DMS79 (cell line): ENCODE measurements around the gene MAP3K8.
"Not testable (repeated sequence)": the region's sequence is repeated elsewhere in the genome, so short reads cannot be mapped to it uniquely, and the experiment has no call there.

Experiments used
- DNase-seq: peaks from one replicate; lab custom pipeline; 2025; lab: John Stamatoyannopoulos, UW

MAP3K8 gene

DNA sequence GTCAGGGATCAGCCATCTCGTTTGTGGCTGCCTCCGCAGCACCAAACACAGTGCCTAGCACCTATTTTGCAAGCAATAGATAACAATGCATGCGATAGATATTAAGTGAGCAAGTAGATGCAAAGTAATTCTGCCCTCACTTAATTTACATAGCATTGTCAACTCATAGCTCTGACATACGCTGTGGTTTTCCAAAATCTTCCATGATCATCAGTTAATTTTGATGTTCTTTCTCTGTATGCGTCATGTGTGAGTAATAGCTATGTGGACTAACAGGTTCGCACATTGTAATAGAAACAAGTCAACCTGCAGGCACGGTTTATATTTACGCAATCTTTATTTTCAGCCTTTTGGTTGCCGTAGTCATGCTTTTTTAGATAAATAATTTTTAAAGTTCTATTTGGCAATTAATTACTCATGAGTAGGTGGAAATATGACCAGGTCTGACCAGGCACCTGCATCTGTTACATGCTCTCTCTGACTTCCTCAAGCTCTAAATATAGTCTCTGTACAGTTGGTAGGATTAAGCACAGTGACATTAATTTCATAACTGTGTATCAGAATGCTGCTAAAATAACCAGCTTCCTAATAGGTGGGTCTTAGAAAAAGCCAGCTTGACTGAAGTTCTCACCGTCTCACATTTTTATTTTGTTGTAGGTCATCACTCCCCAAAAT is 13.3 kb downstream of the MAP3K8 start:
- DNase-seq, result no peak

DNA sequence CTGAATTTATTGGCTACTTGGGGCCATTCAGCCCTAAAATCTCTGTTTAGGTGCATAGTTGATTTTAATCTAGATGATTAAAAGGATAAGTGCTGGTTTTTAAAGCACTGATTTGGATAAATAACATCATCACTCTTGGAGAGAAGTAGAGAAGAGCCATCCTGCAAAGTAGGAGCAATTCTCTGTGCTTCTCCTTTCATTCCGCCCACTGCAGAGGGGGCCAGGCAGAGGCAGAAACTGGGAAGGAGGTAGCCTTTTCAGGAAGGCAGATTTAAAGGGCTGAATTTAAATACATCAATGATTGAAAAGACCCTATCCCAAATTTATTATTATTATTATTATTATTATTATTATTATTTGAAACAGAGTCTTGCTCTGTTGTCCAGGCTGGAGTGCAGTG is 14.1 kb downstream of the MAP3K8 start:
- DNase-seq, result no peak

DNA sequence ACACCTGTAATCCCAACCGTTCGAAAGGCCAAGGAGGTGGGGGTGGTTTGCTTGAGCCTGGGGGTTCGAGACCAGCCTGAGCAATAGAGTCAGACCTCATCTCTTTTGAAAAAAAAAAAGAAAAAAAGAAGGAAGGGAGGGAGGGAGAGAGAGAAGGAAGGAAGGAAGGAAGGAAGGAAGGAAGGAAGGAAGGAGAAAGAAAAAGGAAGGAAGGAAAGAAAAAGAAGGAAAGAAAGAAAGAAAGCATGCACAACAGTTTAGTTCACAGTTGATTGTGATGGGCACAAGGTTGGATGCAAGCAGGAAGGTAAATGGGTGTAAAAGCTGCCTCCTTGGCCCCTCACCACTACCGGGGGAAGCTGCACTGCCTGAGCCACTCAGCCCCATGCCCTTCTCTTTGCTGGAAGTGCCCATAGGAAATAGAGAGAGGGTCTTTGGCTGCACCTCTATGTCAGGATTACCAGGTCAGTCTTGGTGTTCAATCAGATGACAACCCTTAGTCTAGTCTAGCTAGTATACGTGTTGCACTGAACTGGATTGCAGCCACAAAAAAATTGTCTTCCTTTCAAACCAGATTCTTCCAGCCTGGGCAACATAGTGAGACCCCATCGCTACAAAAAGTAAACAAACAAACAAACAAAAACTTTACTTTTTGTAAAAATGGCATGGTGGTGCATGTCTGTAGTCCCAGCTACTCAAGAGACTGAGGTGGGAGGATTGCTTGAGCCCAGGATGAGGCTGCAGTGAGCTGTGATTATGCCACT is 20.0 kb downstream of the MAP3K8 start:
- no peak for DNase-seq

DNA sequence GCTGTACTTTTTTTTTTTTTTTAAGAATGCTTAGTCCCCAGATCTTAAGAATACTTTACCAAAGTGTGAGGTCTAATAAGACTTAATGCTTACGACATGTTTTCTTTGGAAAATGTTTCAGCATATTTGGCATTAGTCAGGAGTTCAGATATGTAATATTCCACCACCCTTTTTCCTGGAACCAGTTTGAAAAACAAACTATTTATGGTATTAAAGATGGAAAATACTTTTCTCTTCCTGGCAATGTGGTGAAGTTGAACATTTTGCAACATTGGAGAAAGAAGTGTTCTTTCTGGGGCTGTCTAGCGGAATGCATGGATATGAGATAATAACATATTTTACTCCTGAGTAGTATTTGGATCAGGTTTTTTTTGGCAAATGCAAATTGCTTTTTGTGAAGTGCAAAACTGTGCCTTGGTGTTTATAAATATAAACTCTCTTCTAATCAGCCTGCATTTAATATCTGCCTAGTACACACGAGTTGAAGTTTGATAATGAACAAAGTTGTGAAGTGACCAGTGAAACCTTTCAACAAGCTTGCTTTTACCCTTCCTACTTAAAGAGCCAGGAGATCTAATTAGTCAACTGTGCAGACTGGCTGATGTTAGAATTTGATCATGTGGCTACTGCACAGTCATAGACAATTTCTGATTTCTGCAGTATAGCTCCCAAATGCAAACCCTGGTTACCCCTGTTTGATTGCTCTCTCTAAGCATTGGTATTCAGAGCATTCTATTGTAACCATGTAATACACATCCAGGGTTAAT is 20.9 kb downstream of the MAP3K8 start:
- DNase-seq, result no peak

DNA sequence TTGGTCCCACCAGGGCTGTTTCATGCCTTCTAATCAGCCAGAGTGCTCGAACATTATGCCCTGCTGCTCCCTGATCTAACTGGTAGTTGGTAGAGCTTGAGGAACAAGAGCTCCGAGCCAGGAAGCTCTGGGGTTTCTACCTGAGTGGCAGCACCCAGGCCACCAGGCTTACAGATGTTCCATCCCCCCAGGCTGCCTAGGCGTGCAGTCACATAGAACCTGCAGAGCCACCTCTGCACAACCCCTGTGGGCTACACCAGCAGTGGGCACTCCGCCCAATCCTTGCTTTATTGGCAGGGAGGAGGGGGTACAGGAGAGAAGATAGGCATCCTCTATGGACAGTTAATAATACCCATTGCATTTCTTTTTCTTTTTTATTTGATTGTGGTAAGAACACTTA is 21.8 kb downstream of the MAP3K8 start:
- no peak for DNase-seq

DNA sequence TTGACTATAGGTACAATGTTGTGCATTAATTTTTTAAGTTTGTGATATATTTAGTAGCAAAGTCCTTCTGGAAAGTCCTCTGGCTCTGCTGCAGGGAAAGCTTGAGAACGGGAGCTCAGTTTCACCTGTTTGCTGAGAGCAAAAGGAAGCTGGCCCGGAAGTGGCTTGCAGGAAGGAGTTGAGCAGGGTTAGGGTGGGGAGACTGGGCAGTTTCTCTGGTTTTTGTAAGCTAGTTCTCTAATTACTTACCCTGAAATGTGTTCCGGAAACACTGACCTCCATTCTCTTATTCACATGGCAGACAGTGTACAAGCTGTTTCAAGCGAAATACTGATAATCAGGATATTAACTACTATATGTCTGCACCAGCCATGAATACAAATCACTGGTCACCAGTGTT is 22.3 kb downstream of the MAP3K8 start:
- DNase-seq, result no peak

DNA sequence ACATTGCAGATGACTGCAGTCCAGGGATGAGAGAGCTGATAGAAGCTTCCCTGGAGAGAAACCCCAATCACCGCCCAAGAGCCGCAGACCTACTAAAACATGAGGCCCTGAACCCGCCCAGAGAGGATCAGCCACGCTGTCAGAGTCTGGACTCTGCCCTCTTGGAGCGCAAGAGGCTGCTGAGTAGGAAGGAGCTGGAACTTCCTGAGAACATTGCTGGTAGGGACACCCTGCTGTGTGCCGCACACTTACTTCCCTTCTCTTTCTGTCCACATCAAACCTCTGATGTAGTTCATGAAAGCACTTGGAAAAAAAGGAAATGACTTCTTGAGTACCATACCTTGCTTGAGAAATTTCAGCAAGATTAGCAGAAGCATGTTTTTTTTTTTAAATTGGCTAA is 25.3 kb downstream of the MAP3K8 start:
- DNase-seq, result no peak

DNA sequence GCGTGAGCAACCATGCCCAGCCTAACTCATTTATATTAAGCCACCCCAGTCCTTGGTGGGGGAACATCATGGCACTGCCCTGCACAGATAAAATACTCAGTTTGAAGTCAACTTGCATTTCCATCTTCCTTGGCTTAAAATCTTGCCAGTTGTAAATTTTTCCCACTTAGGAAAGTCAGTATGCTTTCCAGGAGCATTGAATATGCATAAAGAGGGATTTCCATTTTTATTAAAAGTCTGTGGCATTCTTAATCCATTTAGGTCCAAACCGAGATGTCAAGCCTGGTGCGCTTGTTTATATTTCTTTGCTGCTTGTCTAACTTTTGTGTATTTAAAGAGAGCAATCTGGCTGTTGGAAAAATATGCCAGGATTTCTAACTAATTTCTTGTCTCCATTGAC is 26.1 kb downstream of the MAP3K8 start:
- no peak for DNase-seq

DNA sequence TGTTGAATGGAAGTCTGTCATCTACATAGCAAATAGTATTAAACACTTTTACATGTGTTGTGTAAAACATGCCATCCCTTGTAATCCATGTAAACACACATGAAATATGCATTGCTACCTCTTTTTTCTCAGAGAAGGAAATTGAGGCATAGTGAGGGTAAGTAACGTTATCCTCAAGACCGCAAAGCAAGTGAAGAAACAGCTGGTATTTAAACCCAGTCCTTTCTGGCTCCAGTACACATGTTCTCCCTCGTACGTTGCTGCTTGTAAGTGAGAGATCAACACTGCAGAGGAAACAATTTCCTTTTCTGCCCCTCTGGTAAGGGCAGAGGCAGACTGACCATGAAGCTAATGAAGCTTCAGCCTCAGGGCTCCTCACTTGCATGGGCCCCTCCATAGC is 28.5 kb downstream of the MAP3K8 start:
- DNase-seq, result no peak

DNA sequence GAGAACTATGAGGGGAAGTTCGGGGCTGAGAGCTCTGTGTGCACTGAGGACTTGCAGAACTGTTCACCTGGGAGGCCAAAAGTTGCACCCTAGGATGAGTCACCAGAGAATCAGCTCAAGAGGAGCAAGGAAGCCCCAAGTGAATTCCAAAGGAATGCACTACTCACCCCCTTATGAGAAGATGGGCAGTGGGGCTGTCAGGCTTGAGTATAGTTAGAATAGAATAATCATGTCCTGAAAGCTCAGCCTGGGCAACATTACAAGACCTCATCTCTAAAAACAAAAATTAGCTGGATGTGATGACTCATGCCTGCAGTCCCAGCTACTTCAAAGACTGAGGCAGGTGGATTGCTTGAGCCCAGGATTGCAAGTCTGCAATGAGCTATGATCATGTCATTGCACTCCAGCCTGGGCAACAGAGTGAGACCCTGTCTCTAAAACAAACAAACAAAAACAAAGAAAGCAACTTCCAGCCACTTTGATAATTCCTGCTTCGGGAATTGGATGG is 30.0 kb downstream of the MAP3K8 start:
- DNase-seq, result no peak

DNA sequence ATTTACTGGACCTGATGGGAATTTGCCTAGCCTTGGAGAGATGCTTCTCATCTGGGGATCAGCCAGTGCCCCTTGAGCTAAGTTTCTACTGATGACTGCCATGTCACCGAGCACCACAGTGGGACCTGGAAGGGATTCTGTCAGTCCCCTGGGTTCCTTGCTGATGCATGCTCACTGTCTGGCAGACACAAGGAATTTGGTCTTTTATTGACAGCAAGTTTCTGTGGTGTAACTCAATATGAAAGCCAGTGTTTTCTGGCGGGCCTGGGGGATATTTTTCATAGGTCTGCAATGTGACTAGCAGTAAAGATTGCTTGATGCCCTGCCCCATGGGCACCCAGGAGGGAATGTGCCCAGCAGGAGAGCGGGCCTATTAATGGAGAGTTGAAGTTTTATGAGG is 30.7 kb downstream of the MAP3K8 start:
- DNase-seq, result no peak

DNA sequence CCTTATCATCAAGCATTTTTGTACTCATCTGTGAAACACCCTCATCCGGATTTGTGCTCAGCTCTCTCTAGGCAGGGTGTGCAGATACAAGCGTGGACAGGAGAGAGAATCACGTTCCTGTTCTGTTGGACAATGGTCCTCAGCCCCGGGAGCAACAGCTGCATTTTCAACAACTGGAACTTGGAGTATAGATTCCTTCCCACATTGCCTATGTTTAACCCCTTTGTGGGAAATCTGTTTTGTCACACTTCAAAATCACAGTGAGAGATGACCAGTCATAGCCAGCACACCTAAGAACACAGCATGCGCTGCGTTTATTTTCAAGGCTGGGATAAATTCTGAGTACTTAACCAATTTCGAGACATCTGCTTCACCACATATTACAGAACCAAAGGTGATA is 32.5 kb downstream of the MAP3K8 start:
- no peak for DNase-seq

DNA sequence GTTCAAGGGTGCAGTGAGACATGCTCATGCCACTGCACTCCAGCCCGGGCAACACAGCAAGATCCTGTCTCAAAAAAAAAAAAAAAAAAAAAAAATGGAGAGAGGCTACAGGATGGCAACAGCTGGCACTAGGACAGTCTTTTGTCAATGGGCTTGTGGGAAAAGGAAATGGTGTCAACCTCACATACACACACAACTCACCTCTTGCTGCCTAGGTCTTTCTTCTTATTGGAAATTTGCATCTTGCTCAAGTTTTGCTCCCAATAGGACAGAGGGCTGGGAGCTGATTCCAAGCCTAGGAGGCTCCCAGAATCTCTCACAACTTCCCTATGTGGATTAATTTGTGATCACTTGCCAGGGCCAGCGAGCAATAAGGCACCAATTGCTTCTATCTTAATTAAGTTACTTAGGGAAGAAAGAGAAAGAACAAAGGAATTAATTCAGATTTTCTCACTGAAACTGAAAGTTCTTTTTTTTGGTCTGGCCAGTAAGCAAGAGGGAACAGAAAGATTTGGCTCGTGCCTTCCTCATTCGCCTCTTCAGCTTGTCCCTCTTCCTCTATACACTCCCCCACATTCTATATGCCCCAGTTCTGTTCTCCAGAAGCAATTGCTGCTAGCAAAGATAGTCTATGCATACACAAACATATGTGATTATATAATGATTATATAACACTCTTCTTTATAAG is 33.8 kb downstream of the MAP3K8 start:
- DNase-seq, result no peak

DNA sequence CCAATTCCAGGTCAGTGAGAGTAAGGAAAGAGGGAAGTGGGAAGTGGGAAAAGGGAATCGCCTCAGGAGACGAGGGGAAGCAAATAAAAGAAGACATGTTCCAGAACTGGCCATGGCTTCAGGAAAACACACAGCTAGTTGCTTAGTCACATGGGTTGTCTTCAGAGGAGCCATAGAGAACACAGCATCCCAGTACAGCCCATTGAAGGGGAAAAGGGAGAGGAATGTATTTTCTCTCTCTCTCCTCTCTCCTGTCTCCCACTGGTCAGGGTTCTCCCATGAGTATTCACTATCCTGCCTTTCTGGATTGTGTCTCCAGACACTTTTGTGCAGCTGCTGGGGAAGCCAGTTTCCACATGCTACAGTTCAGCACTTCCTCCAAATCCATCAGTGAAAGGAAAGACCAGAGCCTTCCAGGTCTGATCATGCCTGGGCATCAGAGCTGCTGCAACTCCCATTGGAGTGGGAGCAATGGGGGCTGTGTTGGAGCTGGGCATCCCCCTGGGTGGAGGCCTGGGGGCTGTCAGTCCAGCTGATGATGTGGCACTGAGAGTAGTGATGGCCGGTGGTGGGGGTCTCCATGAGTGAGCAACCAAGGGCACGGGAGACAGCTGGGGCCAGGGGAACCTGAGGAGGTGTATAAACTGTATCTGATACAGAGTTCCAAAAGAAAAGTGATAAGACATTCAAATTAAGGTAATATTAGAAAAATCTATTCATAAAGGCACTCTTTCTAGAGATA is 38.6 kb downstream of the MAP3K8 start:
- no peak for DNase-seq

DNA sequence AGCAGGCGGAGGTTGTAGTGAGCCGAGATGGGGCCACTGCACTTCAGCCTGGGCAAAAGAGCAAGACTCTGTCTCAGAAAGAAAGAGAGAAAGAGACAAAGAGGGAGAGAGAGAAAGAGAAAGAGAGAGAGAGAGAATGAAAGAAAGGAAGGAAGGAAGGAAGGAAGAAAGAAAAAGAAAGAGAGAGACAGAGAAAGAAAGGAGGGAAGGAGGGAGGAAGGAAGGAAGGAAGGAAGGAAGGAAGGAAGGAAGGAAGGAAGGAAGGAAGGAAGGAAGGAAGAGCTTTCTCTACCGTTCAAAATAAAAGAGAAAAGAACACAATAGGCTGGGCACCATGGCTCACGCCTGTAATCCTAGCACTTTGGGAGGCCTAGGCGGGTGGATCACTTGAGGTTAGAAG is 41.5 kb downstream of the MAP3K8 start:
- DNase-seq, result not testable (repeated sequence)

DNA sequence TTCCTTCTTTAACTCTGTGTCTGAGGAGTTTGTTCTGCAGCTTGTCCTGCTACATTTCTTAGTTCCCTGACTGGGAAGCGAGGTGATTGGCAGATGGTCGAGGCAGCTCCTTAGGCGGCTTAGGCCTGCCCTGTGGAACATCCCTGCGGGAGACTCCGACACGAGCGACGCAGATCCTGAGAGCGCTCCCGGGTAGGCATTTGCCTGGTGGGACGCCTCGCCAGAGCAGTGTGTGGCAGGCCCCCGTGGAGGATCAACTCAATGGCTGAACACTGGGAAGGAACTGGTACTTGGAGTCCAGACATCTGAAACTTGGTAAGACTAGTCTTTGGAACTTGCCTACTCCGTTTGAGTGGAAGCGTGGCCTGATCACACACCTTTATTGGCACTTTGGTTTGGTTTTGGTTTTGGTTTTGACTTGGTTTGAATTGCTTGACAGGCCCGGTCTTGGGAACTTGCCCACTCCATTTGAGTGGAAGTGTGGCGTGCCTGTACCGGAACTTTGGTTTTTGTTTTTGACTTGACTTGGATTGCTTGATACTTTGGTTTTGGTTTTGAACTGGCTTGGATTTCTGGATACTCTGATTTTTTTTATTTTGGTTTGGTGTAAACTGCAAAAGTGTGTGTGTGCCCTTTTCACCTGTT is 42.6 kb downstream of the MAP3K8 start:
- DNase-seq, result no peak

DNA sequence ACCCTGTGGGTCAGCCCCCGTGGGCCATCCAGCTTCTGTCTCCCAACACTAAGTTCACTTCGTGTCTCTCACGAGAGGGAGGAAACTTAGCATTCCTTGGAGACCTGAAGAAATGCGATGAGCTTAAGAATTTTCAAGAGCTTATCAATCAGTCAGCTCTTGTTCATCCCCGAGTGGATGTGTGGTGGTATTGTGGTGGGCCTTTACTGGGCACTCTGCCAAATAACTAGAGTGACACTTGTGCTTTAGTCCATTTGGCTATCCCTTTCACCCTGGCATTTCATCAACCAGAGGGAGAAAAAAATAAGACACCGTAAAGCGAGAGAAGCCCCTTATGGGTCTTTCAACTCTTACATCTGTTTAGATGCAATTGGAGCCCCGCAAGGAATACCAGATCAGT is 45.5 kb downstream of the MAP3K8 start:
- DNase-seq, result not testable (repeated sequence)

DNA sequence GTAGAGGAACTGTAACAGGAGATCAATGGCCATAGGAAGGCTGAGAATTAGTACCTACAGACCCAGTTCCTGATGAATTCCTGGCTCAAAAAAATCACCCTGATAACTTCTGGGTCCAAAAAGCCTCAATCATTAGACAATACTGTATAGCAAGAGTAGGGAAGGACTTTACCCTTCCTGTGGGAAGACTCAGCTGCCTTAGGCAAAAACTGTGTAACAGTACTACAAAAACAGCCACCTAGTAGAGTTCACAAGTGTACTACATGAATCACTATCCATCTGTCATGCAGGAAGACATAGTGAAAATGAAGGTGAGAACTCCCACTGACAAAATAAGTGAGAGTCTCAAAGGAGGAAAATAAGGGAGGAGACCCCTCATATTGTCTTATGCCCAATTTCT is 47.6 kb downstream of the MAP3K8 start:
- DNase-seq, result no peak

DNA sequence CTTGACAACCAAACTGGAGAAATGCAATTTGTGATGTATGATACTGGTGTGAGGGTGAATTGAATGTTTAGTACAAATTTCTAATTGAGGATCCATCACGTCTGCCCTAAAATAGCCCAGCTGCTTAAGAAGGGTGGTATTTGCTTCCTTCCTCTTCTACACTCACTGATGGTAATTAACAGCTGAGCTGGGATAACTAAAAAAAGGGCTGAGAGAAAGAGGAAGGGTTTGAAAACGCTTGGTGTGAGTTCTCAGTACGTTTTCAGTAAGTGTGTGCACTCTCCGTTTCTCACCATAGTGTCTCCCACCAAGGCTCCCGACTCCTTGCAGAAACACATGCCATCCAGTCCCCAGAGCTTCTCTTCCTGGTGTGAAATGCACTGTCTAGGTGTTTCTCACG is 54.3 kb downstream of the MAP3K8 start:
- DNase-seq, result no peak

DNA sequence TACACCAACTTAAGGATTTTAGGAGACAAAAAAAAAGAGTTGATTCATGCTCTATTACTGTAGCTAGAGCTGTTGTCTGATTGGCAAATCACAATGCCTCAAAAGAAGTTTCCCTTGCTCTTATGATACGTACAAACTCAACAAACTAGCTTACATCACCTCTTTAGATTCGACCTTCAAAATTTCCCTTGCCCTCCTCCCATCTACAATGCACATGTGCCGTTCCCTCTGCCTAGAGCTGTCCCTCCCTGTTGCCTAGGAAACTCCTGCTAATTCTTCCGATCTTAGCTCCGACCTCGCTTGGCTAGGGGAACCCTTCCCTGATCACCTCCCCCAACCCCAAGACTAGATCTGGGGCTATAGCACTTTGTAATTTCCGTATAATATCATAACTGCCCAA is 55.4 kb downstream of the MAP3K8 start:
- no peak for DNase-seq
